Activated CD4-positive, alpha-beta T cell treated with anti-CD3 and anti-CD28 coated beads for 48 hours (primary cell): Measurements from ENCODE around the gene FLNB.

Experiments used
- DNase-seq: peaks from one replicate; pipeline ENCODE4 v3.0.0-alpha.2; 2020

FLNB gene

GRCh38 chr3:58008141-58009025 lies at the start of gene FLNB:
FLNB (plus strand) TSS chr3:58008422; CDS start chr3:58008565, 143 bp downstream.
- DNase-seq, result peak; percentile 83

- DNase-seq, result no peak
Observed at GRCh38 chr3:57958642-57959422, 49.4 kb upstream of the FLNB start.

- no peak for DNase-seq
Observed at GRCh38 chr3:57959423-57960173, 48.6 kb upstream of the FLNB start.

- DNase-seq, result no peak
Observed at GRCh38 chr3:57960174-57960505, 48.1 kb upstream of the FLNB start.

- no peak for DNase-seq
Observed at GRCh38 chr3:57961177-57961827, 46.9 kb upstream of the FLNB start.

- peak; percentile 5 for DNase-seq
Observed at GRCh38 chr3:57961828-57962447, 46.3 kb upstream of the FLNB start.

- no peak for DNase-seq
Observed at GRCh38 chr3:57962448-57962834, 45.8 kb upstream of the FLNB start.

- no peak for DNase-seq
Observed at GRCh38 chr3:57963811-57964346, 44.3 kb upstream of the FLNB start.

GRCh38 chr3:57966829-57967228 lies 41.4 kb upstream of the FLNB start:
- no peak for DNase-seq

GRCh38 chr3:57967590-57967989 lies 40.6 kb upstream of the FLNB start:
- DNase-seq, result no peak

GRCh38 chr3:57968501-57968900 lies 39.7 kb upstream of the FLNB start:
- DNase-seq, result no peak

GRCh38 chr3:57971975-57972374 lies 36.2 kb upstream of the FLNB start:
- no peak for DNase-seq

GRCh38 chr3:57972531-57973111 lies 35.6 kb upstream of the FLNB start:
- no peak for DNase-seq

- no peak for DNase-seq
Observed at GRCh38 chr3:57973715-57974477, 34.3 kb upstream of the FLNB start.

GRCh38 chr3:57974796-57975388 lies 33.3 kb upstream of the FLNB start:
- DNase-seq, result no peak

GRCh38 chr3:57977818-57978235 lies 30.4 kb upstream of the FLNB start:
- DNase-seq, result no peak

- DNase-seq, result no peak
Observed at GRCh38 chr3:57978316-57978715, 29.9 kb upstream of the FLNB start.

- DNase-seq, result no peak
Observed at GRCh38 chr3:57980416-57980815, 27.8 kb upstream of the FLNB start.

GRCh38 chr3:57981483-57982087 lies 26.6 kb upstream of the FLNB start:
- DNase-seq, result no peak
